ENCODE data around the gene NOX4.
"Not testable (repeated sequence)": the region's sequence is repeated elsewhere in the genome, so short reads cannot be mapped to it uniquely, and the experiment has no call there.

NOX4 gene

GRCh38 chr11:89295023-89295422 lies 196.2 kb downstream of the NOX4 start:
- not testable (repeated sequence) for DNase-seq (ENCODE audit: low read depth)

- DNase-seq (ENCODE audit: low read depth): no peak
Measured at GRCh38 chr11:89293965-89294679, 197.1 kb downstream of the NOX4 start.

- DNase-seq (ENCODE audit: low read depth): not testable (repeated sequence)
Measured at GRCh38 chr11:89288004-89288403, 203.2 kb downstream of the NOX4 start.

GRCh38 chr11:89286601-89287000 lies 204.6 kb downstream of the NOX4 start:
- not testable (repeated sequence) for DNase-seq (ENCODE audit: low read depth)

- DNase-seq (ENCODE audit: low read depth): not testable (repeated sequence)
Measured at GRCh38 chr11:89281032-89281677, 210.0 kb downstream of the NOX4 start.

GRCh38 chr11:89279176-89279575 lies 212.0 kb downstream of the NOX4 start:
- DNase-seq (ENCODE audit: low read depth): no peak

- no peak for DNase-seq (ENCODE audit: low read depth)
Measured at GRCh38 chr11:89275966-89276365, 215.2 kb downstream of the NOX4 start.

All from stimulated activated CD8-positive, alpha-beta memory T cell treated with anti-CD3 and anti-CD28 coated beads, Interleukin-4, amount 100 ng/mL, for 24 hours (primary cell).